ENCODE measurements around the gene VPS50. TPM values are rescaled to one million over a fixed set of nuclear protein-coding genes. Genes with fewer than 3 reads are reported as not detected.

Gene VPS50
- total and polyA plus RNA-seq, 2 donors (not counting 3 experiments of a cell fraction or from before 2014, with no cell fraction given): 6.6 to 25.6 TPM

DNA sequence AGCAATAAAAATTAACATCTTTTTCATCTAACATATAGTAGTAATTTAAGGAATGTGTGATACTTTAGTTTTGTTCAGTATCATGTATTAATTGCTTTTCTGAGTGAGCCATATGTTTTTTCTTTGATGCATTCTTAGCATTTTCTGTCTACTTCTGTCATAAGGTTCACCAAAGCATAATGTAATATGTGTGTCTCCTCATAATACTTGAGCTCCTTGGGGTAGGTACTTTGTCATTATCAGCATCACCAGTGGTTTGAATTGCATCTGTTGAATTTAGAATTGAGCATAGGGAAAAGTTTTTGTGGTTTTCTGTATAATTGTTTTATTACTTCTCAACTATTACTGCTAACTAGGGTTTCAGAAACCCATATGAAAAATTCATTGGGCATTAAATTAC is 26.5 kb downstream of the VPS50 start:
- FAIRE-seq (no peak), DNase-seq (ENCODE audit: low read depth, low spot score) (no peak)
- Histone ChIP-seq H2AFZ (ENCODE audit: low read depth, low read length) (no peak overlapping the region), H3K4me1 (ENCODE audit: control insufficient read depth, extremely low read depth, insufficient read depth, low read length) (no peaks in the 10 kb centered on the region), H3K4me3 (replicated peaks in 1 of 3; ENCODE audit: insufficient read depth in 1 of 3, low read depth in 1 of 3, low read length in 3 of 3) (no peak overlapping the region), H4K20me1 (replicated peaks; ENCODE audit: control insufficient read depth, extremely low read depth, insufficient read depth, low read length) (no peaks in the 10 kb centered on the region), H3K4me2 (ENCODE audit: insufficient read depth, low read length) (no peak overlapping the region), H3K9me3 (replicated peaks; ENCODE audit: control insufficient read depth, insufficient read depth, low read length) (no peaks in the 10 kb centered on the region), H3K9ac (replicated peaks; ENCODE audit: extremely low read depth, insufficient read depth, low read length) (no peak overlapping the region), H3K27ac (ENCODE audit: insufficient read depth, low read depth, low read length) (no peak overlapping the region), H3K27me3 (ENCODE audit: control insufficient read depth in 2 of 2, insufficient read depth in 2 of 2, low read length in 2 of 2) (no peaks in the 10 kb centered on the region), H3K9me1 (replicated peaks; ENCODE audit: control insufficient read depth, extremely low read depth, insufficient read depth, low read length) (no peaks in the 10 kb centered on the region), H3K36me3 (ENCODE audit: control insufficient read depth in 2 of 2, extremely low read depth in 1 of 2, insufficient read depth in 2 of 2, low read length in 2 of 2) (no peaks in the 10 kb centered on the region), H3K79me2 (ENCODE audit: control insufficient read depth, insufficient read depth, low read length) (no peaks in the 10 kb centered on the region)
- no TSS peak for BruUV-seq (replicated peaks)
- dilution Hi-C loops (cut with MboI; ENCODE audit: extremely low pct_ligation_motif_present, low sequenced_read_pairs) (no loop called here), intact Hi-C loops (cut with micrococcal nuclease) (no loop called here)
- no peak for TF ChIP-seq FOS (IDR thresholded peaks at IDR 0.05; ENCODE audit: borderline replicate concordance, insufficient read depth, low read length)
- TF ChIP-seq, protein P1, sequence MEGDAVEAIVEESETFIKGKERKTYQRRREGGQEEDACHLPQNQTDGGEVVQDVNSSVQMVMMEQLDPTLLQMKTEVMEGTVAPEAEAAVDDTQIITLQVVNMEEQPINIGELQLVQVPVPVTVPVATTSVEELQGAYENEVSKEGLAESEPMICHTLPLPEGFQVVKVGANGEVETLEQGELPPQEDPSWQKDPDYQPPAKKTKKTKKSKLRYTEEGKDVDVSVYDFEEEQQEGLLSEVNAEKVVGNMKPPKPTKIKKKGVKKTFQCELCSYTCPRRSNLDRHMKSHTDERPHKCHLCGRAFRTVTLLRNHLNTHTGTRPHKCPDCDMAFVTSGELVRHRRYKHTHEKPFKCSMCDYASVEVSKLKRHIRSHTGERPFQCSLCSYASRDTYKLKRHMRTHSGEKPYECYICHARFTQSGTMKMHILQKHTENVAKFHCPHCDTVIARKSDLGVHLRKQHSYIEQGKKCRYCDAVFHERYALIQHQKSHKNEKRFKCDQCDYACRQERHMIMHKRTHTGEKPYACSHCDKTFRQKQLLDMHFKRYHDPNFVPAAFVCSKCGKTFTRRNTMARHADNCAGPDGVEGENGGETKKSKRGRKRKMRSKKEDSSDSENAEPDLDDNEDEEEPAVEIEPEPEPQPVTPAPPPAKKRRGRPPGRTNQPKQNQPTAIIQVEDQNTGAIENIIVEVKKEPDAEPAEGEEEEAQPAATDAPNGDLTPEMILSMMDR (IDR thresholded peaks at IDR 0.05; ENCODE audit: extremely low read depth in 1 of 2, insufficient read depth in 1 of 2, low read depth in 1 of 2, low read length in 2 of 2): no peak
- TF ChIP-seq GATA2 (IDR thresholded peaks at IDR 0.05; ENCODE audit: insufficient read depth, insufficient read length, low read depth, low read length): no peak
- no peak for TF ChIP-seq MYC (IDR thresholded peaks at IDR 0.05; ENCODE audit: low read depth, low read length)
- ChIA-PET POLR2A (no interaction called here), CTCF (interaction anchor here (1.8 kb wide), 1 partner anchor 12 kb away, joined by 4 read pairs; no protein-coding TSS in a partner anchor)

DNA sequence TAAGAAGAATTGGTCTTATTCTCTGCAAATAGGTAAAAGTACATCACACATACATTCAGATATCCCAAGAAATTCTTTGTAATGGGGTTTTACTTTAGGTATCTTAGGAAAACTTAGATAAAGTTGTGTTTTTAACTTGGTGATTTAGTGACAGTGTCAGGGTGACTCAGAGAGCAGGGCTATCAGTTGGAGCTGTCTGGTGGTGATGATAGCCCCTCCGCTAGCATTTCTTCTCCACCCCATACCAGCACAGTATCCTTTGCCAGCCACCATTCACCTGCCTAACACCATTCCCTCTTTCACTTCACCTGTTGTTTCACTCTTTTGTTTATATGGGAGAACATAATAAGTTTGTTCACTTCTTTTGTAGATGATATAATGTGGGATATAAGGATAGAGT is 30.4 kb downstream of the VPS50 start:
- H3K4me2 ChIP-seq (ENCODE audit: insufficient read depth, low read length): no peak overlapping the region
- FAIRE-seq (no peak), DNase-seq (ENCODE audit: low read depth, low spot score) (no peak)
- intact Hi-C loops (cut with micrococcal nuclease) (no loop called here), dilution Hi-C loops (cut with MboI; ENCODE audit: extremely low pct_ligation_motif_present, low sequenced_read_pairs) (no loop called here)
- no peaks in the 10 kb centered on the region for H3K27me3 ChIP-seq (ENCODE audit: control insufficient read depth in 2 of 2, insufficient read depth in 2 of 2, low read length in 2 of 2)
- H3K36me3 ChIP-seq (ENCODE audit: control insufficient read depth in 2 of 2, extremely low read depth in 1 of 2, insufficient read depth in 2 of 2, low read length in 2 of 2): no peaks in the 10 kb centered on the region
- CTCF ChIA-PET: no interaction called here
- no peaks in the 10 kb centered on the region for H3K9me1 ChIP-seq (replicated peaks; ENCODE audit: control insufficient read depth, extremely low read depth, insufficient read depth, low read length)
- no peaks in the 10 kb centered on the region for H3K4me1 ChIP-seq (ENCODE audit: control insufficient read depth, extremely low read depth, insufficient read depth, low read length)
- H3K9ac ChIP-seq (replicated peaks; ENCODE audit: extremely low read depth, insufficient read depth, low read length): no peak overlapping the region
- H3K9me3 ChIP-seq (replicated peaks; ENCODE audit: control insufficient read depth, insufficient read depth, low read length): no peaks in the 10 kb centered on the region
- H3K27ac ChIP-seq (ENCODE audit: insufficient read depth, low read depth, low read length): no peak overlapping the region
- POLR2A ChIA-PET: no interaction called here
- H3K4me3 ChIP-seq (replicated peaks in 1 of 3; ENCODE audit: insufficient read depth in 1 of 3, low read depth in 1 of 3, low read length in 3 of 3): no peak overlapping the region
- no peaks in the 10 kb centered on the region for H3K79me2 ChIP-seq (ENCODE audit: control insufficient read depth, insufficient read depth, low read length)
- no TSS peak for BruUV-seq (replicated peaks)
- no peak overlapping the region for H2AFZ ChIP-seq (ENCODE audit: low read depth, low read length)
- no peak for TF ChIP-seq POLR2AphosphoS5 (IDR thresholded peaks at IDR 0.05; ENCODE audit: insufficient read depth, low read depth, low read length)
- TF ChIP-seq, protein P1 (IDR thresholded peaks at IDR 0.05; ENCODE audit: extremely low read depth in 1 of 2, insufficient read depth in 1 of 2, low read depth in 1 of 2, low read length in 2 of 2): no peak
- TF ChIP-seq GATA2 (IDR thresholded peaks at IDR 0.05; ENCODE audit: insufficient read depth, insufficient read length, low read depth, low read length): no peak
- no peak for TF ChIP-seq POLR2A (IDR thresholded peaks at IDR 0.05; ENCODE audit: low read depth, low read length)
- TF ChIP-seq FOS (IDR thresholded peaks at IDR 0.05; ENCODE audit: borderline replicate concordance, insufficient read depth, low read length): no peak
- TF ChIP-seq, protein P2, sequence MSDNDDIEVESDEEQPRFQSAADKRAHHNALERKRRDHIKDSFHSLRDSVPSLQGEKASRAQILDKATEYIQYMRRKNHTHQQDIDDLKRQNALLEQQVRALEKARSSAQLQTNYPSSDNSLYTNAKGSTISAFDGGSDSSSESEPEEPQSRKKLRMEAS (IDR thresholded peaks at IDR 0.05; ENCODE audit: insufficient read depth, insufficient read length): no peak
- no peak for TF ChIP-seq JUN (IDR thresholded peaks at IDR 0.05; ENCODE audit: borderline replicate concordance, insufficient read depth, insufficient read length, low read depth)
- TF ChIP-seq EZH2 (IDR thresholded peaks at IDR 0.05; ENCODE audit: borderline replicate concordance, low read depth, low read length, severe bottlenecking): no peak
- no peak for TF ChIP-seq MYC (IDR thresholded peaks at IDR 0.05; ENCODE audit: low read depth, low read length)
- no peaks in the 10 kb centered on the region for H4K20me1 ChIP-seq (replicated peaks; ENCODE audit: control insufficient read depth, extremely low read depth, insufficient read depth, low read length)
